Panc1 (cell line): ENCODE data around the gene GPRIN2. TPM values are rescaled to one million over a fixed set of nuclear protein-coding genes. Genes with fewer than 3 reads are reported as not detected.

Experiments
- ATAC-seq: fragments of 200-7000 bp; cut with Tn5 transposase; 2 replicates; pipeline ENCODE4 v1.9.1; 2020; ENCODE audit warnings: mild to moderate bottlenecking, moderate library complexity
- BruUV-seq: library from RNA; stranded (reverse); fragments of 400-500 nt; replicated peaks from 2 replicates; lab custom pipeline; 2021; lab: Mats Ljungman, UMichigan
- CTCF ChIA-PET: fragments of 300-600 bp; sonication (Branson Sonifier 250); formaldehyde crosslinking; loops from one replicate; lab custom pipeline; 2022; ENCODE audit warnings: antibody characterized with exemption; lab: Charles Lee
- POLR2A ChIA-PET: fragments of 300-600 bp; sonication (Branson Sonifier 250); formaldehyde crosslinking; loops from one replicate; lab custom pipeline; 2022; ENCODE audit warnings: antibody characterized with exemption; lab: Charles Lee
- DNase-seq: peaks from one replicate; pipeline ENCODE4 v3.0.0-alpha.2; 2010; ENCODE audit warnings: low read depth, low spot score
- H3K27ac ChIP-seq: 2 replicates; pipeline ENCODE4 v1.5.1; 2011; ENCODE audit warnings: mild to moderate bottlenecking, low read length, inconsistent platforms
- H3K27me3 ChIP-seq: fragments of 200-500 bp; sonication (Bioruptor generic); 2 replicates; pipeline ENCODE4 v1.6.0; 2014; ENCODE audit warnings: low read length, inconsistent platforms; ENCODE audit not compliant: control insufficient read depth, insufficient read depth
- H3K36me3 ChIP-seq: fragments of 200-500 bp; sonication (Bioruptor generic); 2 replicates; pipeline ENCODE4 v1.5.1; 2014; ENCODE audit warnings: inconsistent platforms, mild to moderate bottlenecking, low read length, moderate library complexity; ENCODE audit not compliant: control insufficient read depth, insufficient read depth
- H3K4me1 ChIP-seq: 2 replicates; pipeline ENCODE4 v1.5.1; 2011; ENCODE audit warnings: inconsistent platforms, mild to moderate bottlenecking, low read length, moderate library complexity; ENCODE audit not compliant: control insufficient read depth, insufficient read depth
- H3K4me3 ChIP-seq, 2 experiments: 2 replicates each; pipeline ENCODE4 v1.5.1; 2011 to 2012; ENCODE audit warnings: low read depth in 2 of 2, low read length in 2 of 2, mild to moderate bottlenecking in 2 of 2, inconsistent platforms in 1 of 2, moderate library complexity in 1 of 2
- H3K9me3 ChIP-seq: fragments of 200-500 bp; sonication (Bioruptor generic); 2 replicates; pipeline ENCODE4 v1.5.1; 2014; ENCODE audit warnings: low read depth, mild to moderate bottlenecking, inconsistent platforms, low read length, moderate library complexity; ENCODE audit not compliant: control insufficient read depth, insufficient read depth
- POLR2AphosphoS5 ChIP-seq: IDR thresholded peaks from 2 replicates; pipeline ENCODE4 v1.6.1; 2012; ENCODE audit warnings: mild to moderate bottlenecking, low read depth, low read length, moderate library complexity
- SIN3A ChIP-seq: IDR thresholded peaks from 2 replicates; pipeline ENCODE4 v1.6.1; 2012; ENCODE audit warnings: low read depth, mild to moderate bottlenecking, low read length, moderate library complexity, borderline replicate concordance; ENCODE audit not compliant: insufficient read depth
- TCF7L2 ChIP-seq: IDR thresholded peaks from 2 replicates; pipeline ENCODE4 v1.6.1; 2011; ENCODE audit warnings: mild to moderate bottlenecking, low read depth, low read length, inconsistent platforms
- in situ Hi-C: cut with HindIII; loops from 2 replicates; pipeline ENCODE4 v1.10.0; 2016; ENCODE audit warnings: low sequenced_read_pairs, low pct_unique_long_range_greater_than_20kb
- intact Hi-C: fragments of 100-400 bp; cut with micrococcal nuclease; formaldehyde crosslinking; loops from one replicate; pipeline ENCODE4 v1.10.0; 2022; ENCODE audit not compliant: unreplicated experiment
- total RNA-seq: library from RNA; stranded (reverse); gene quantifications from one replicate; pipeline ENCODE4 v1.2.1, GENCODE V29; 2021; ENCODE audit not compliant: unreplicated experiment
- TF ChIP-seq, protein P1 (sequence below), 2 experiments: IDR thresholded peaks; 2 replicates each; pipeline ENCODE4 v1.6.1; 2011 to 2012; ENCODE audit warnings: low read depth in 2 of 2, control low read depth in 1 of 2, low read length in 1 of 2, mild to moderate bottlenecking in 1 of 2, moderate library complexity in 1 of 2; ENCODE audit not compliant: insufficient read depth in 1 of 2
- TF ChIP-seq, protein P2 (sequence below): fragments of 450-650 bp; IDR thresholded peaks from 2 replicates; pipeline ENCODE4 v1.5.1; 2017; ENCODE audit warnings: mild to moderate bottlenecking

Gene GPRIN2
- total RNA-seq, 1 experiment from 2014 or later = 12.9 TPM

DNA sequence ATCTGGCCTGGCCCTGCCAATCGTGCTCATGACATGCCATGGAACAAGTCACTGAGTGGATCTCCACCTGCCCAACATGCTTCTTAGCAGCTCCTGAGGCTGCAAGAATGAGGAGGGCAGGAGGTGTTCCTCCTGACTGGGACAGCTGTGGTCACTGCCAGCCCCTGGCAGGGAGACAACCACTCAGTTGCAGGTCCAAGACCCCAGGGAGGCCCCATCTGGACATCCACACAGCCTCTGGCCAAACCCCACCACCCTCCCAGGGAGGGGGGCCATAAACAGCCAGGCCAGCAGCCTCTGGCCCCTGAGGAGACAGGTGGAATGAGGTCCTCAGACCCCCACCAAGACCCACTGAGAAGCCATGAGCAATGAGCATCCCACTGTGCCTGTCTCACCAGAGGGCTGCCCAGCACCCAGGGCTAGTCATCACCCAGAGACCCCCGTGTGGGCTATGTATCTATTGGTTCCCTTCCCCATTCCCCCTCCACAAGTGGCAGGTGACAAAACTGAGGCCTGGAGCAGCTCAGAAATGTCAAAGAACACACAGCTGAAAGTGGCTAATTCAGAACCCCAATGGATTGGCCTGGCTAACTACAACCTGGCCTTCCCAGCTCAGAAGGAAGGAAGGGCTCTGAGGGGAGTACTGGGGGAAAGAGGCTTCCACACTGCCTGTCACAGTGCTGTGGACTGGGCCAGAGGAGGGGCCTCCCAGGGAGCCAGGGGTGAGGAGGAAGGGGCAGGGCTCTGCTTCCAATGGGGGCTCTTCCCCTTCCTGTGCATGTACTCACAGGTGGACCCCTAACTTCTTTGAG, 3.0 kb downstream of the GPRIN2 start:
- BruUV-seq = no TSS peak
- CTCF ChIA-PET = no interaction called here
- Histone ChIP-seq H3K9me3 (no peaks in the 10 kb centered on the region), H3K4me3 (no peak overlapping the region), H3K27me3 (no peaks in the 10 kb centered on the region), H3K36me3 (no peaks in the 10 kb centered on the region), H3K4me1 (peaks cover 18% of the 10 kb centered on the region), H3K27ac (no peak overlapping the region)
- in situ Hi-C loops = no loop called here
- ATAC-seq = no peak
- intact Hi-C loops = no loop called here
- TF ChIP-seq TCF7L2 (no peak), POLR2AphosphoS5 (no peak), SIN3A (no peak)
- TF ChIP-seq, protein P1, sequence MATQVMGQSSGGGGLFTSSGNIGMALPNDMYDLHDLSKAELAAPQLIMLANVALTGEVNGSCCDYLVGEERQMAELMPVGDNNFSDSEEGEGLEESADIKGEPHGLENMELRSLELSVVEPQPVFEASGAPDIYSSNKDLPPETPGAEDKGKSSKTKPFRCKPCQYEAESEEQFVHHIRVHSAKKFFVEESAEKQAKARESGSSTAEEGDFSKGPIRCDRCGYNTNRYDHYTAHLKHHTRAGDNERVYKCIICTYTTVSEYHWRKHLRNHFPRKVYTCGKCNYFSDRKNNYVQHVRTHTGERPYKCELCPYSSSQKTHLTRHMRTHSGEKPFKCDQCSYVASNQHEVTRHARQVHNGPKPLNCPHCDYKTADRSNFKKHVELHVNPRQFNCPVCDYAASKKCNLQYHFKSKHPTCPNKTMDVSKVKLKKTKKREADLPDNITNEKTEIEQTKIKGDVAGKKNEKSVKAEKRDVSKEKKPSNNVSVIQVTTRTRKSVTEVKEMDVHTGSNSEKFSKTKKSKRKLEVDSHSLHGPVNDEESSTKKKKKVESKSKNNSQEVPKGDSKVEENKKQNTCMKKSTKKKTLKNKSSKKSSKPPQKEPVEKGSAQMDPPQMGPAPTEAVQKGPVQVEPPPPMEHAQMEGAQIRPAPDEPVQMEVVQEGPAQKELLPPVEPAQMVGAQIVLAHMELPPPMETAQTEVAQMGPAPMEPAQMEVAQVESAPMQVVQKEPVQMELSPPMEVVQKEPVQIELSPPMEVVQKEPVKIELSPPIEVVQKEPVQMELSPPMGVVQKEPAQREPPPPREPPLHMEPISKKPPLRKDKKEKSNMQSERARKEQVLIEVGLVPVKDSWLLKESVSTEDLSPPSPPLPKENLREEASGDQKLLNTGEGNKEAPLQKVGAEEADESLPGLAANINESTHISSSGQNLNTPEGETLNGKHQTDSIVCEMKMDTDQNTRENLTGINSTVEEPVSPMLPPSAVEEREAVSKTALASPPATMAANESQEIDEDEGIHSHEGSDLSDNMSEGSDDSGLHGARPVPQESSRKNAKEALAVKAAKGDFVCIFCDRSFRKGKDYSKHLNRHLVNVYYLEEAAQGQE (IDR thresholded peaks at IDR 0.05; ENCODE audit: insufficient read depth in 1 of 2, low read depth in 2 of 2, low read length in 1 of 2) = no peak
- TF ChIP-seq, protein P2, sequence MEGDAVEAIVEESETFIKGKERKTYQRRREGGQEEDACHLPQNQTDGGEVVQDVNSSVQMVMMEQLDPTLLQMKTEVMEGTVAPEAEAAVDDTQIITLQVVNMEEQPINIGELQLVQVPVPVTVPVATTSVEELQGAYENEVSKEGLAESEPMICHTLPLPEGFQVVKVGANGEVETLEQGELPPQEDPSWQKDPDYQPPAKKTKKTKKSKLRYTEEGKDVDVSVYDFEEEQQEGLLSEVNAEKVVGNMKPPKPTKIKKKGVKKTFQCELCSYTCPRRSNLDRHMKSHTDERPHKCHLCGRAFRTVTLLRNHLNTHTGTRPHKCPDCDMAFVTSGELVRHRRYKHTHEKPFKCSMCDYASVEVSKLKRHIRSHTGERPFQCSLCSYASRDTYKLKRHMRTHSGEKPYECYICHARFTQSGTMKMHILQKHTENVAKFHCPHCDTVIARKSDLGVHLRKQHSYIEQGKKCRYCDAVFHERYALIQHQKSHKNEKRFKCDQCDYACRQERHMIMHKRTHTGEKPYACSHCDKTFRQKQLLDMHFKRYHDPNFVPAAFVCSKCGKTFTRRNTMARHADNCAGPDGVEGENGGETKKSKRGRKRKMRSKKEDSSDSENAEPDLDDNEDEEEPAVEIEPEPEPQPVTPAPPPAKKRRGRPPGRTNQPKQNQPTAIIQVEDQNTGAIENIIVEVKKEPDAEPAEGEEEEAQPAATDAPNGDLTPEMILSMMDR = no peak
- DNase-seq = no peak
- POLR2A ChIA-PET = no interaction called here

DNA sequence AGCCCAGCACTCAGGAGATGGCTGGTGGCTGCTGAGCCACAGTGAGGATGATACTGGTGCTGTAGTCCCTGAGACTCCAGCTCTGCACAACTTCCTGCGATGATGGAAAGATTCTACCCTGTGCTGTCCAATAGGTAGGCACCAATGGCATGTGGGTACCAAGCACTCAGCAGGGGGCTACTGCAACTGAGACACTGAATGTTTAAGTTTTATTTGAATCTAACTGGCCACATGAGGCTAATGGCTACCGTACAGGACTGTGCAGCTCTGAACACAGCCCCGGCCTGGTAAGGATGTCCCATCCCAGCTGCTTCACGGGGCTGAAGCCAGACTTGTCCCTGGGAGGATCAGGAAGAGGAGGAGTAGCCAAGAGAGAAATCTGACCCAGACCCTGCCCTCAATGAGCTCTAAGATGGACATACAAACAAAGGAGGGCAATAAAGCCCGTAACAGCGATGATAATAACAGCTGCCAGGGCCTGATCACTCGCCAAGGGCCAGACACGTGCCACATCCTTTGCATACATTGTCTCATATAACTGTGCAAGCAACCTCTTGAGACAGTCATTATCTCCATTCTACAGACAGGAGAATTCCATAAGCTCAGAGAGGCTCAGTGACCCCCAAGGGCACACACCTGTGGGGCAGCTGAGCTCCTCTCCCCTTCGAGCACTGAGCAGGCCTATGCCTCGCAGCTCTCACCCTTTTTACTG, 3.8 kb downstream of the GPRIN2 start:
- TF ChIP-seq TCF7L2 (no peak), SIN3A (no peak), POLR2AphosphoS5 (no peak)
- TF ChIP-seq, protein P1 (IDR thresholded peaks at IDR 0.05; ENCODE audit: insufficient read depth in 1 of 2, low read depth in 2 of 2, low read length in 1 of 2) = no peak
- TF ChIP-seq, protein P2 = no peak
- no peaks in the 10 kb centered on the region for H3K36me3 ChIP-seq
- no peaks in the 10 kb centered on the region for H3K9me3 ChIP-seq
- ATAC-seq (no peak), DNase-seq (no peak)
- CTCF ChIA-PET = no interaction called here
- POLR2A ChIA-PET = no interaction called here
- intact Hi-C loops (no loop called here), in situ Hi-C loops (no loop called here)
- no peak overlapping the region for H3K27ac ChIP-seq
- H3K27me3 ChIP-seq = no peaks in the 10 kb centered on the region
- no peak overlapping the region for H3K4me3 ChIP-seq
- H3K4me1 ChIP-seq = peaks cover 11% of the 10 kb centered on the region
- BruUV-seq = no TSS peak
